Memory B cell (primary cell): ENCODE data around the gene PDE4D.
"Not testable (repeated sequence)": the region's sequence is repeated elsewhere in the genome, so short reads cannot be mapped to it uniquely, and the experiment has no call there.

Experiments used
- ATAC-seq: fragments of 150-1000 bp; cut with Tn5 transposase; 2 replicates; pipeline ENCODE4 v1.10.0; 2021; ENCODE audit warnings: low read depth, mild to moderate bottlenecking, moderate library complexity
- DNase-seq, 2 donors: peaks; one replicate each; pipeline ENCODE4 v3.0.0; 2022; ENCODE audit warnings: low spot score in 2 of 2
- H3K27ac Mint-ChIP-seq: one replicate; pipeline ENCODE4 v1.8.0; 2022; ENCODE audit warnings: mild to moderate bottlenecking, moderate library complexity, mixed read lengths
- H3K27me3 Mint-ChIP-seq: one replicate; pipeline ENCODE4 v1.8.0; 2022; ENCODE audit warnings: mixed read lengths
- H3K36me3 Mint-ChIP-seq: one replicate; pipeline ENCODE4 v1.8.0; 2022; ENCODE audit warnings: mild to moderate bottlenecking, mixed read lengths
- H3K4me1 Mint-ChIP-seq: one replicate; pipeline ENCODE4 v1.8.0; 2022; ENCODE audit warnings: mixed read lengths
- H3K4me3 Mint-ChIP-seq: one replicate; pipeline ENCODE4 v1.8.0; 2022; ENCODE audit warnings: mild to moderate bottlenecking, moderate library complexity, mixed read lengths
- H3K9me3 Mint-ChIP-seq: one replicate; pipeline ENCODE4 v1.8.0; 2022; ENCODE audit warnings: mixed read lengths

PDE4D gene

DNA sequence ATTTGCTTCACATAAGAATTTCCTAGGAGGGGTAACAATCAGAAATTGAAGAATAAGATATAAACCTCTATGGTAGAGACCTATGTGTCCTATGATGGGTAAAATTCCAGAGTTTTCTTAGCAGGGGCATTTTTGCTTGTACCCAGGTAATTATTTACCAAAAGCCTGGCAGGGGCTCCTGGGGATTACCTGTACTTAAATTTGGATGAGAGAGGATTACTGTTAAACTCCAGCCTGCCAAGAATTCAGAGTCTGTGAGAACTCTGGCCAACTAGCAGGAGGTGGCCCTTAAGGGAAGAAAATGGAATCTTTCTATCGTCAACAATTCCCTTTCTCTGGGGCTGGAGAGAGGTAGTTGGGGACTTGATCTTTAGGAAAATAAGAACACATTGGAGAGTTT, 460.4 kb downstream of the PDE4D start:
- no peak for ATAC-seq
- Mint-ChIP-seq H3K9me3 (no peaks in the 10 kb centered on the region), H3K4me3 (no peak overlapping the region), H3K27me3 (no peaks in the 10 kb centered on the region), H3K27ac (no peak overlapping the region), H3K4me1 (no peaks in the 10 kb centered on the region), H3K36me3 (no peaks in the 10 kb centered on the region)
- no peak for DNase-seq

DNA sequence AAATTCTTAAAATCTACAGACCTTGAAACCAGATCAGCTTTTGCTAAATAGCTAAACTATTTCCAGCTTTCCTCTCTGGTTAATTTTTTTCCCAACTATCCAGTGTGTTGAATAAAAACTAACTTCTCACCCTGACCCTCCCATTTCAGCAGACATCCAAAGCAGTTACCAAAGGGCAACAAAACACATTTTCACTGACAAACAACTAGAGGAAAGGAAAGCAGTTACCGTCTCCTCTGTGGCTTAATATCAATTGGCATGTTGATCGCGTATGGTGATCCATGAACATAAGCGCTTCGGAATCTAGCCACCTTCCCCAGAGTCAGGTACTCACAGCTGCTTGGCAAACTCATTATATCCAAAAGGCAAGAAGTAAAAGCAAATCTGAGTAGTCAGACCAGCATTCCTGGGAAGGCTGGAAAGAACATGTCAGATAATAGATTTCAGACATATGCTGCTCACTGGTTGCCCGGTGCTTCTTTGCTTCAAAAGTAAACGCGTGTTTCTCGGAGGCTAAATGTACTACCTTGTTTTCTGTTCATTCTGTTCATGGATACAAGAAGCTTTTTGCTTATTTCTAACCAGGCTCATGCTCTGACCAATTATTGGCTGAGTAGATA, 463.4 kb downstream of the PDE4D start:
- Mint-ChIP-seq H3K4me1 (no peaks in the 10 kb centered on the region), H3K36me3 (no peaks in the 10 kb centered on the region), H3K4me3 (no peak overlapping the region), H3K27ac (no peak overlapping the region), H3K9me3 (no peaks in the 10 kb centered on the region), H3K27me3 (no peaks in the 10 kb centered on the region)
- no peak for DNase-seq
- no peak for ATAC-seq

DNA sequence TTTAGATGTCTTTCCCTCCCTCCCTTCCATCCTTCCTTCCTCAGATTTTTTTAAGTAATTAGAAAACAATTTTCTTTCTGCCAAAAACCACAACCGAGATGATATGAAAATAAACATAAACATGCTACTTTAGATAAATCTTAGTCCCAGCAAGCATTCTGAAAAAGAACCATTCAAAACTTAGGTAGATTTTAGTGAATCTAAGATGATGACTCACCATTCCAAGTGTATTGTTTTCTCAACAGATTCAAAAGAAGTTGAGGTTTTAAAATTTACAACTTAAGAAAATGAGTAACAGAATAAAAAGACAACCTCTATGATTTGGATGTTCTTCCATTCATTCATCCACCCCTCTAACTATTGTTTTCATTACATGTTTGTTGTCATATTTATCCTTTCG, 465.1 kb downstream of the PDE4D start:
- no peak for DNase-seq
- Mint-ChIP-seq H3K27ac (no peak overlapping the region), H3K27me3 (no peaks in the 10 kb centered on the region), H3K4me3 (no peak overlapping the region), H3K4me1 (peaks cover 2% of the 10 kb centered on the region), H3K36me3 (no peaks in the 10 kb centered on the region), H3K9me3 (no peaks in the 10 kb centered on the region)
- ATAC-seq, result no peak

DNA sequence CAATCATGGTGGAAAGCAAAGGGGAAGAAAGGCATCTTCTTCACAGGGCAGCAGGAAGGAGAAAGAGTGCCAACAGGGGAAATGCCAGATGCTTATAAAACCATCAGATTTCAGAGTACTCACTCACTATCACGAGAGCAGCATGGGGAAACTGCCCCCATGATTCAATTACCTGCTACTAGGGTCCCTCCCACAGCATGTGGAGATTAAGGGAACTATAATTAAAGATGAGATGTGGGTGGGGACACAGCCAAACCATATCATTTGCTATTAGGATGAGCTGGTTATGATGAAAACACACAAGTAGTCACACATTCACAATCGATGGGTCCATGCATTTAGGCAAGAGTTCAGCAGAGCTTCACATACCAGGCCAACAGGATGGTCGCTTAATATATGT, 469.0 kb downstream of the PDE4D start:
- ATAC-seq (no peak), DNase-seq (no peak)
- Mint-ChIP-seq H3K27ac (no peak overlapping the region), H3K4me1 (peaks cover 2% of the 10 kb centered on the region), H3K36me3 (no peaks in the 10 kb centered on the region), H3K4me3 (no peak overlapping the region), H3K27me3 (no peaks in the 10 kb centered on the region), H3K9me3 (no peaks in the 10 kb centered on the region)

DNA sequence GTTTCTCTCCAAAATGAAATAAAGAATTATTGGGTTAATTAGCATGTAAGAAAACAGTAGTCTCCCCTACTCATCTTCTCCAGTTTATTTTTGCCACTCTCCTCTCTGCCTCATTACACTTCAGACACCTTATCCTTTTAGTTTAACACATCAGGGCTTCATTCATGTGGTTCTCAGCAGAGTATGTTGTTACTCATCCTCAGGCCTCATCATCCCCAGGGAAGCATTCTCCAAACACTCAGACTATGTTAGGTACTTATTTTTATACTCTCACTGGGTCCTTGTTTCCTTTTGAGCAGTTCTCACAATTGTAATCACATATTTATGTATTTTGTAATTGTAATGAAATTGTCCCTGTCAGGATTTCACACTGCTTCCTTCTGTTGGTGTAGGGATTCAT, 470.5 kb downstream of the PDE4D start:
- Mint-ChIP-seq H3K27me3 (no peaks in the 10 kb centered on the region), H3K4me1 (peaks cover 2% of the 10 kb centered on the region), H3K27ac (no peak overlapping the region), H3K36me3 (no peaks in the 10 kb centered on the region), H3K4me3 (no peak overlapping the region), H3K9me3 (no peaks in the 10 kb centered on the region)
- DNase-seq (no peak), ATAC-seq (no peak)

DNA sequence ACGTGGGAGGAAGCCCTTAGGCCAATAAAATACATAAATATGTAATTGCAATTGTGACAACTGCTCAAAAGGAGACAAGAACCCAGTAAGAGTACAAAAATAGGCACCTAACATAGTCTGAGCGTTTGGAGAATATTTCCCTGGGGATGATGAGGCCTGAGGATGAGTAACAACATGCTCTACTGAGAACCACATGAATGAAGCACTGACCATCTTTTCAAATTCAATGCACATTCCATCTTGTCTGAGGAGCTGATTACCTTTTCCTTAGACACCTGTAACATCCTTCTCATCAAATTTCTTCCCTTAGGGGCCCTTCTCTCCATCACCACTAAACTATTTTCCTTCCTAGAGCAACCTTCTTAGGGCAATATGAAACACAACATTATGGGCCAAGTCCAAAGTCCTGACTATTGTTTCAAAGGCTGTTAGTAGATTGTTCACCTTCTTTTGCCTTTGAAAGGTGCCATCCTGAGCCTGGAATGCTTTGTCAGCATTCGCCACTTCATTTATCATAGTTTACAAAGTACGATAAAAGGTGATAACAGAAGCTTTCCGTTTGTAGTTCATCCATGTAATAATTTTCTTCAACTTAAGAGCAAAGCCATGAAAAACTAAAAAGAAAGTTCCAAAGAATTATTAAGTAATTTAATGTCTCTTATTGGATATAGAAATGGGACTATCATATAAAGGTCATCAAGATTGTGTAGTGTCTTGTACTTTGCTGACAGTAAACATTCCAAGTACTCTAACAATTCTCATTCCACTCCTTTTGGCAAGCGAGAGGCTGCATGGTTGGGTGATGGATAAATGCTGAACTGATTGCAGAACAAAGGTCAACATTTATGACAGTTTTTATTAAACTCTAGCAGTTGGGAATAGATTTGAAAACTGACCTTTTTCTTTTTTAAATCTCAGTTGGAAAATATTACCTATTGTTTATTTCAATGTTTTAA, 471.3 kb downstream of the PDE4D start:
- DNase-seq, result no peak
- Mint-ChIP-seq H3K4me3 (no peak overlapping the region), H3K4me1 (peaks cover 2% of the 10 kb centered on the region), H3K36me3 (no peaks in the 10 kb centered on the region), H3K27me3 (no peaks in the 10 kb centered on the region), H3K27ac (no peak overlapping the region), H3K9me3 (no peaks in the 10 kb centered on the region)
- no peak for ATAC-seq

DNA sequence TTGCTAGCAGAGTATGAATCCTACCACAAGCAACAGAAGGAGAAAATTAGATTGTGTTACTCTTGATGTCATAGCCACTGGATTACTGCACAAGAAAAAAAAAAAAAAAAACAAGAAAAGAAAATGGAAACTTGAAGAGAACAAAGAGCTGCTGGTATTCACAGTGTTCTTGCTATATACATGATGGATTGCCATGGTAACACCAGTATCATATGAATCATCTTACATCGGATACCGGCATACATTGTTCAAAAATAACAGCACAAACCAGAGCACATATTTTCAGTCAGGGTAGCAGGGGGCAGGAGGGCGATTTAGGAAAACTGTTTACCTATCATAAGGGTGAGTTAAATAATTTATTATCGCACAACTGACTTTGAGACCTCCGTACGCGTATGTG, 472.9 kb downstream of the PDE4D start:
- Mint-ChIP-seq H3K27ac (no peak overlapping the region), H3K36me3 (no peaks in the 10 kb centered on the region), H3K4me3 (no peak overlapping the region), H3K27me3 (no peaks in the 10 kb centered on the region), H3K9me3 (no peaks in the 10 kb centered on the region), H3K4me1 (peaks cover 2% of the 10 kb centered on the region)
- ATAC-seq (no peak), DNase-seq (no peak)

DNA sequence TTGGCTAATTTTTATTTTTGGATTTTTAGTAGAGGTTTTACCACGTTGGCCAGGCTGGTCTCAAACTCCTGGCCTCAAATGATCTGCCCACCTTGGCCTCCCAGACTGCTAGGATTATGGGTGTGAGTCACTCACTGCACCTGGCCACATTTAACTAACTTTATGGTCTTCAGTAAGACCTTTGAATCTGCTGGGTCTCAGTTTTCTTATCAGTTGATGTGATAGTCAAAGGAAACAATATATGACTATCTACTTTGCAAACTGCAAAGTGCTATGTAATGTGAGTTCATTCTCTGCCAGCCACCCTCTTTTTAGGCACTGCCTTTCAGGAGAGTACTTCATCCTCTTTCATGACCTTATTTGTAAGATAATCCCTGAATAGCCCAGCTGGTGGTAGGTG, 474.7 kb downstream of the PDE4D start:
- no peak for DNase-seq
- Mint-ChIP-seq H3K9me3 (no peaks in the 10 kb centered on the region), H3K27ac (no peak overlapping the region), H3K36me3 (no peaks in the 10 kb centered on the region), H3K27me3 (peaks cover 2% of the 10 kb centered on the region), H3K4me3 (no peak overlapping the region), H3K4me1 (no peaks in the 10 kb centered on the region)
- no peak for ATAC-seq

DNA sequence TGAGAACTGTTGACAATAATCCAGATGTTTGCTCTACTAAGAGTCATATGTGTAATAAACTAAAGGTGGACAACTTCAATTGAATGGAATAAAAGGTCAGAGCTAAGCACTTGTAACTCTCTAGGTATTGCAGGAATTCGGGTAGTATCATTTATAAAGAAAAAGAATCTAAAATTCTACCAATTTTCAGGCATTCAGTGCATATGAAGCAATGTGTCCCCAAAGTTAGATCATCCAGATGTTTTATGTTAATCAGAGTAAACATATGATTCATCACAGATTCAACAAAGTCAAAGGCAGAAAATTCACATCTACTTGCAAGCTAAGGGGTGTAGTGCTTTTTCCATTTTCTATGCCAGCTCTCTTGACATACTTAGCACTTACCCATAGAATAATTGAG, 477.1 kb downstream of the PDE4D start:
- no peak overlapping the region for H3K4me3 Mint-ChIP-seq
- ATAC-seq (no peak), DNase-seq (no peak)
- no peaks in the 10 kb centered on the region for H3K9me3 Mint-ChIP-seq
- H3K27ac Mint-ChIP-seq, result no peak overlapping the region
- no peaks in the 10 kb centered on the region for H3K36me3 Mint-ChIP-seq
- H3K27me3 Mint-ChIP-seq, result peaks cover 4% of the 10 kb centered on the region
- H3K4me1 Mint-ChIP-seq, result no peaks in the 10 kb centered on the region

DNA sequence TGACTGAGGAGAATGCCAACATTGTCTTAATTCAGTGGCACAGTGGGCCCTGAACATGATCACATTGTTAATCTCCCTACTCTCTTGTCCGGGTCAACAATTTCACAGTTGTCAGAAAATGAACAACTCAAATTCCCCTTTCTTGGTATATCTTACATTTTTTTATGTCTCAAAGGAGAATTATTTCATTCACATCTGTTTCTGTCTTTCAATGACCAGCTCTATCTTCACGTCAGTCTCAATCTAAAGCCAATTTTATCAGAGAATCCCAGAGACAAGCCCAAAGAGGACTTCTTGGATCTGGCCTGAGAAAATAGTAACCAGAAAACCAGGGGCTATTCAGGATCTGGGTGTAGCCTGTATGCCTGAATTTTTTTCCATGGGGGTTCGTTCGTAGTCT, 477.5 kb downstream of the PDE4D start:
- DNase-seq, result no peak
- H3K27ac Mint-ChIP-seq, result no peak overlapping the region

DNA sequence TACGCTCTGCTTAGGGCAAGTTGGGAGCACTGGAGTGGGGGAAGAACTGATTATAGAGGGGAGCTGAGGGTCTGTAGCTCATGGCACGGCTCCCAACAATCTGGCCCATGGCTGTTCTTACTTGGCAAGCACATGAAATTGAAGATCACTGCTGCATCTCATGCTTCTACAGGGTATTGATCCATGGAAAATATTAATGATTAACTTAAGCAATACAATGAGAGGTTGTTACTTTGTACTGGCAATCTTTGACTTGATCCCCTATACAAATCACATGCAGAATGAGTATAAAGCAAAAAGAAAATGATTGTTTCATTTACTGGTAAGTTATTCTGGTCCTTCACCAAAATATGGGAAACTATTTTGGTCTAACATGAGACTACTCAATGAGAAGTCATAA, 481.1 kb downstream of the PDE4D start:
- Mint-ChIP-seq H3K27ac (no peak overlapping the region), H3K9me3 (peaks cover 2% of the 10 kb centered on the region), H3K4me3 (no peak overlapping the region), H3K4me1 (no peaks in the 10 kb centered on the region), H3K36me3 (peaks cover 7% of the 10 kb centered on the region), H3K27me3 (peaks cover 4% of the 10 kb centered on the region)
- DNase-seq (no peak), ATAC-seq (no peak)

More for the DNA sequence above, 477.5 kb downstream of the PDE4D start:
- peaks cover 4% of the 10 kb centered on the region for H3K27me3 Mint-ChIP-seq
- no peak for ATAC-seq
- H3K9me3 Mint-ChIP-seq, result no peaks in the 10 kb centered on the region
- H3K4me1 Mint-ChIP-seq, result no peaks in the 10 kb centered on the region
- H3K4me3 Mint-ChIP-seq, result no peak overlapping the region
- no peaks in the 10 kb centered on the region for H3K36me3 Mint-ChIP-seq

DNA sequence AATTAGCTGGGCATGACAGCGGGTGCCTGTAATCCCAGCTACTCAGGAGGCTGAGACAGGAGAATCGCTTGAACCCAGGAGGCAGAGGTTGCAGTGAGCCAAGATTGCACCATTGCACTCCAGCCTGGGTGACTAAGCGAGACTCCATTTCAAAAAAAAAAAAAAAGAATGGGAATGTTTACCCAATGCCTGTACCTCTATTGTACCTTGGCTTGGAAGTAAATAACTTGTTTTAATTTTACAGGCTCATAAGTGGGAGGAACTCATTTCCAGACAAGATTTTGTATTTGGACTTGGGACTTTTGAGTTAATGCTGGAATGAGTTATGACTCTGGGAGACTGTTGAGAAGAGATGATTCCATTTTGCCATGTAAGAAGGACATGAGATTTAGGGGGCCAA, 484.5 kb downstream of the PDE4D start:
- not testable (repeated sequence) for H3K27me3 Mint-ChIP-seq, H3K27ac Mint-ChIP-seq, H3K4me3 Mint-ChIP-seq, H3K9me3 Mint-ChIP-seq, ATAC-seq, H3K4me1 Mint-ChIP-seq, DNase-seq
- peaks cover 11% of the 10 kb centered on the region for H3K36me3 Mint-ChIP-seq

DNA sequence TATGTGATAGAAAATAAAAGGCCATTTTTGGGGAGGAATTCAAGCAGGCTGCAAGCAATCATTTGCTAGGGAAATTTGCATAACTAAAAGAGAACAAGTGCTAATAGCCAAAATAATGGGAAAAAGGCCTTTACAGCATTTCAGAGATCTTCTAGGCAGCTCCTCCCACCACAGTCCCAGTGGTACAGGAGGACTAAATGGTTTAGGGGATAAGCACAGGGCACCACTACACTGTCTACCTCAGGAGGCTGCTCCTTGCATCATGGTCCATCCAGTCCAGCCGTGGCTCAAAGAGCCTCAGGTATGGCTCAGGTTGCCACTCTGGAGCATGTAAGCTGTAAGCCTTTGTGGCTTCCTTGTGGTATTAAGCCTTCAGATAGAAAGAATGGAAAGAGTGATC, 485.6 kb downstream of the PDE4D start:
- H3K4me1 Mint-ChIP-seq, result no peaks in the 10 kb centered on the region
- H3K9me3 Mint-ChIP-seq, result peaks cover 7% of the 10 kb centered on the region
- H3K27ac Mint-ChIP-seq, result no peak overlapping the region
- peaks cover 11% of the 10 kb centered on the region for H3K36me3 Mint-ChIP-seq
- ATAC-seq, result no peak
- no peaks in the 10 kb centered on the region for H3K27me3 Mint-ChIP-seq
- H3K4me3 Mint-ChIP-seq, result no peak overlapping the region
- DNase-seq, result no peak

DNA sequence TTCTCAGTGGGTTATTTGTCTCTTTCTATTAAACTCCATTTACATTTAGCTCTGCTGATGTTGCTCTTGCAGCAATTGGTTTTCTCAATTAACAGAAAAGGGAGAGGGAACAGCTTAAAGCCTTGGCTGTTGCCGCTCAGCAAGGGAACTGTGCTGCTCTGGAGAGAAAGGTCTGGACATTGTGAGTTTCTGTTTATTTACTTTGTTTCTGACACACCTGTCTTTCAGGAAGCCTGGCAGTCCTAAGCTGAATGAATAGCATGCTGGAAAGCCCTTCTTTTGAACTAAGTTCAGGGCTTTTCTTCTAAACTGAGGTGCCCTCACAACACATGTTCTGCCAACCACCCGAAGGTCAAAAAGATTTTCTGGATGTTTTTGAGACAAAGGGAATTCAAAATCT, 491.9 kb downstream of the PDE4D start:
- no peaks in the 10 kb centered on the region for H3K4me1 Mint-ChIP-seq
- H3K27me3 Mint-ChIP-seq, result no peaks in the 10 kb centered on the region
- ATAC-seq (no peak), DNase-seq (no peak)
- H3K27ac Mint-ChIP-seq, result no peak overlapping the region
- no peak overlapping the region for H3K4me3 Mint-ChIP-seq
- peaks cover 4% of the 10 kb centered on the region for H3K36me3 Mint-ChIP-seq
- peaks cover 5% of the 10 kb centered on the region for H3K9me3 Mint-ChIP-seq

DNA sequence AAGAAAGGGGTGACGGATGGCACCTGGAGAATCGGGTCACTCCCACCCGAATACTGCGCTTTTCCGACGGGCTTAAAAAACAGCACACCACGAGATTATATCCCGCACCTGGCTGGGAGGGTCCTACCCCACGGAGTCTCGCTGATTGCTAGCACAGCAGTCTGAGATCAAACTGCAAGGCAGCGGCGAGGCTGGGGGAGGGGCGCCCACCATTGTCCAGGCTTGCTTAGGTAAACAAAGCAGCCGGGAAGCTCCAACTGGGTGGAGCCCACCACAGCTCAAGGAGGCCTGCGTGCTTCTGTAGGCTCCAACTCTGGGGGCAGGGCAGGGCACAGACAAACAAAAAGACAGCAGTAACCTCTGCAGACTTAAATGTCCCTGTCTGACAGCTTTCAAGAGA, 498.6 kb downstream of the PDE4D start:
- not testable (repeated sequence) for H3K9me3 Mint-ChIP-seq, ATAC-seq, H3K27ac Mint-ChIP-seq, H3K27me3 Mint-ChIP-seq, H3K36me3 Mint-ChIP-seq, DNase-seq, H3K4me3 Mint-ChIP-seq
- peaks cover 13% of the 10 kb centered on the region for H3K4me1 Mint-ChIP-seq
